Embryonic facial prominence (tissue), 1 donor: ENCODE measurements around the gene DZIP1L.
A peak's percentile ranks its signal among the peaks of the same experiment; 100 is the strongest.
"Not testable (repeated sequence)": the region's sequence is repeated elsewhere in the genome, so short reads cannot be mapped to it uniquely, and the experiment has no call there.

ENCODE experiments used
- DNase-seq: peaks from one replicate; pipeline ENCODE4 v3.0.0-alpha.2; 2016; ENCODE audit errors: extremely low spot score

DZIP1L gene

GRCh38 chr3:138114431-138114918 lies 933 bp downstream of the DZIP1L start:
- peak; percentile 51 for DNase-seq

GRCh38 chr3:138113326-138113725 lies 2.1 kb downstream of the DZIP1L start:
- DNase-seq = no peak

GRCh38 chr3:138112362-138112761 lies 3.0 kb downstream of the DZIP1L start:
- no peak for DNase-seq

GRCh38 chr3:138105598-138105997 lies 9.8 kb downstream of the DZIP1L start:
- DNase-seq = no peak

GRCh38 chr3:138103466-138103865 lies 11.9 kb downstream of the DZIP1L start:
- DNase-seq = no peak

- DNase-seq = not testable (repeated sequence)
These were observed 14.0 kb downstream of the DZIP1L start for GRCh38 chr3:138101351-138101940.

- no peak for DNase-seq
These were observed 16.0 kb downstream of the DZIP1L start for GRCh38 chr3:138099417-138099816.

GRCh38 chr3:138097192-138098172 lies 17.9 kb downstream of the DZIP1L start:
- DNase-seq = no peak

GRCh38 chr3:138093721-138094120 lies 21.7 kb downstream of the DZIP1L start:
- DNase-seq = no peak

GRCh38 chr3:138092023-138092422 lies 23.4 kb downstream of the DZIP1L start:
- DNase-seq = no peak

- DNase-seq = no peak
These were observed 26.3 kb downstream of the DZIP1L start for GRCh38 chr3:138089091-138089490.

- DNase-seq = not testable (repeated sequence)
These were observed 29.7 kb downstream of the DZIP1L start for GRCh38 chr3:138085745-138086144.

GRCh38 chr3:138084196-138084595 lies 31.2 kb downstream of the DZIP1L start:
- no peak for DNase-seq

- DNase-seq = no peak
These were observed 32.4 kb downstream of the DZIP1L start for GRCh38 chr3:138082992-138083386.

GRCh38 chr3:138082085-138082991 lies 33.1 kb downstream of the DZIP1L start:
- DNase-seq = no peak

GRCh38 chr3:138081371-138082084 lies 33.9 kb downstream of the DZIP1L start:
- no peak for DNase-seq

GRCh38 chr3:138079901-138080300 lies 35.5 kb downstream of the DZIP1L start:
- no peak for DNase-seq

- no peak for DNase-seq
These were observed 36.5 kb downstream of the DZIP1L start for GRCh38 chr3:138078901-138079344.

- no peak for DNase-seq
These were observed 37.3 kb downstream of the DZIP1L start for GRCh38 chr3:138078096-138078495.

- no peak for DNase-seq
These were observed 42.6 kb downstream of the DZIP1L start for GRCh38 chr3:138072796-138073195.

- no peak for DNase-seq
These were observed 45.4 kb downstream of the DZIP1L start for GRCh38 chr3:138070006-138070405.
